ENCODE measurements around the gene WFS1. TPM values are rescaled to one million over a fixed set of nuclear protein-coding genes. Genes with fewer than 3 reads are reported as not detected.

The WFS1 gene
- total RNA-seq, 4 donors from 2014 or later: 31.5 to 124 (median 34.8) TPM

DNA sequence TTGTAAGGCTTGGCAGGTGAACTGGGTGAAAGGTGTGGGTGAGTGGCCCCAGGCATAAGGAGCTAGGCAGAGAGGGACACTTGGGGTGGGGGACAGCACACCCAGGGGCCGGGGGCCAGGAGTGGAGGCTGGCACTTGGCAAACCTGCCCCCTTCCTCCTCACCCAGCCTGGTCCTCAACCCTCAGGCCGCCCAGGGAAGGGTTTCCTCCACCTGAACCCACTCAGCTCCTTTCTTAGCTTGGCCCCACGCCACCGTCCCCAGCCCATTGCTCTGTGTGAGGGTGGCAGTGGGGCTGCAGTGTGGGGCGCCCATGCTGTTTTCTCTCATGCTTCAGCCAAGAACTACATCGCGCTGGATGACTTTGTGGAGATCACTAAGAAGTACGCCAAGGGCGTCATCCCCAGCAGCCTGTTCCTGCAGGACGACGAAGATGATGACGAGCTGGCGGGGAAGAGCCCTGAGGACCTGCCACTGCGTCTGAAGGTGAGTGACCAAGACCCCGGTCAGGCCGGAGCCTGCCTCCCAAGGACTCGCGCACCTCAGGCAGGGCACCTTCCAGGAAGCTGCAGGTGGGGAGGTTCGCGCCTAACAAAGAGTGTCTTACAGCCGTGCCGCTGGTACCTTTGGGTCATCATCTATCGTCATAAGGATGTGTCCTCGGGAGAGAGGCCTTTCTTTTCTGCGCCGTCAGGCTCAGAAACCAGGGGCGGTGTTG lies 25.2 kb downstream of the WFS1 start:
- Histone ChIP-seq H3K36me3 (peaks cover 80% of the 10 kb centered on the region), H3K9me3 (no peaks in the 10 kb centered on the region), H3K27me3 (no peaks in the 10 kb centered on the region), H3K4me3 (no peak overlapping the region), H3K27ac (no peak overlapping the region), H3K4me1 (no peaks in the 10 kb centered on the region)
- TF ChIP-seq EP300 (IDR thresholded peaks at IDR 0.05) (no peak), POLR2A (IDR thresholded peaks at IDR 0.05) (no peak), POLR2AphosphoS5 (IDR thresholded peaks at IDR 0.05) (no peak), CTCF (IDR thresholded peaks at IDR 0.05) (no peak)
- DNase-seq (ENCODE audit: low spot score in 2 of 2): no peak
- 94% methylated on average over 27 of the region's 27 CpGs for WGBS

DNA sequence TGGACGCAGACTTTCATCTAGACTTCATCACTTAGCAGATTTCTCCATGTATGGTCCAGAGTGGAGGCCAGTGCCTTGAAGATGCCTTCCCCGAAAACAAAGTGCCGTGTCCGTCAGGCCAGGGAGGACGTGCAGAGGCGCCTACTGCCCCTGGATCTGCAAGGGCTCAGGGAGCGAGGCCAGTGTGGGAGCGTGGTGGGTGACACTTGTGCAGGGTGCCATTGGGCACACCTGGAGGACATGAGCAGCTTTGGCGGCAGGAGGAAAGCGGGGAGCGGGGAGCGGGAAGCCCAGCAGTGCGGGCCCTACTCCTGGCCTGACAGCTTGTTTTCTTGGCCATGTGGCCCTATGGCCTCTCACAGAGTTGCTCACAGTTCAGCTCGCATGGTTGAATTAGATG lies 25.8 kb downstream of the WFS1 start:
- TF ChIP-seq POLR2A (IDR thresholded peaks at IDR 0.05): no peak
- TF ChIP-seq CTCF (IDR thresholded peaks at IDR 0.05): no peak
- no peak for TF ChIP-seq POLR2AphosphoS5 (IDR thresholded peaks at IDR 0.05)
- no peak for TF ChIP-seq EP300 (IDR thresholded peaks at IDR 0.05)
- H3K27ac ChIP-seq: no peak overlapping the region
- H3K36me3 ChIP-seq: peaks cover 79% of the 10 kb centered on the region
- H3K27me3 ChIP-seq: no peaks in the 10 kb centered on the region
- no peak for DNase-seq (ENCODE audit: low spot score in 2 of 2)
- H3K9me3 ChIP-seq: no peaks in the 10 kb centered on the region
- 97% methylated on average over 11 of the region's 14 CpGs for WGBS
- no peaks in the 10 kb centered on the region for H3K4me1 ChIP-seq
- H3K4me3 ChIP-seq: no peak overlapping the region

DNA sequence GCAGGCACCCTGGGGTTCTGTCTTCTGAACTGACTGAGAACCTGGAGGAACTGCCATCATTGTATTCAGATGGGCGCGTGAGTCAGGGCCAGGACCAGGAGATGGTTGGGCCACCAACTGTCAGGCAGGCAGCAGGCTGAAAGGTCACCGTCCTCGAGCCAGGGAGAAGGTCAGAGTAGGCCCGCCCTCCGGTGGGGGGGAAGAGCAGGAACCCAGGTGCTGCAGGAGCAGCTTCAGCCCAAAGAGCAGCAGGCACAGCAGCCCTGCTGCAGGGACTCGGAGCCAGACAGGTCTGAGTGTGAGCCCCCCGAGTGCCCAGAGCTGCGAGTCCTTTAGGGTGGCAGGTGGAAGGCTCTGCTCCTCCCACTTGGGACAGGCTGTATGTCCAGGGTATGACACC lies 26.4 kb downstream of the WFS1 start:
- H3K36me3 ChIP-seq: peaks cover 79% of the 10 kb centered on the region
- H3K4me1 ChIP-seq: no peaks in the 10 kb centered on the region
- no peak overlapping the region for H3K4me3 ChIP-seq
- no peaks in the 10 kb centered on the region for H3K27me3 ChIP-seq
- H3K9me3 ChIP-seq: no peaks in the 10 kb centered on the region
- H3K27ac ChIP-seq: no peak overlapping the region
- TF ChIP-seq POLR2AphosphoS5 (IDR thresholded peaks at IDR 0.05) (no peak), POLR2A (IDR thresholded peaks at IDR 0.05) (no peak), EP300 (IDR thresholded peaks at IDR 0.05) (no peak), CTCF (IDR thresholded peaks at IDR 0.05) (no peak)
- 97% methylated on average over 6 of the region's 9 CpGs for WGBS
- no peak for DNase-seq (ENCODE audit: low spot score in 2 of 2)

DNA sequence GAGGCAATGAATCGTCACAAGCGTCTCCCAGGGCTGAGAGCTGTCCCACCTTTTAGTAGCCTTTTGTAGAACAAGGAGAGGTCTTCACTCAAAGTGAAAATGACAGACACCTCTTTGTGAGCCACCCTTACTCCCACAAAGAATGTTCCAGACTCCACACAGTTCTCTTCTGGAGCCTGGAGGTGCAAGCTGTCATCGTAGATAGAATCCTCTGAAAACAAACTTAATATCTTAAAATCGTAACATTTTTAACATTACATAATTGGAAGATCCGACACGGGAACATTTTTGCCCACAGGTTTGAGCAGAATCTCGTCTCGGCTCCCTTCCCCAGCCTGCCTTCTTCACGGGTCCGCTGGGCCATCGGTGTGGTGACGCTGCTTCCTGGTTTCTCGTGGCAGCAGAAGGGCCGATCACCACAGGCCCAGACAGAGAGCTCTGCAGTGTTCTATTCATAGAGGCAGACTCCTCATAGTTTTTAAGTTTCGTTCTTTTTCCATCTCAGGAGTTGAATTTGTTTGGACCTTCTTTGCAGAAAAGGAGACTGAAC lies 27.7 kb downstream of the WFS1 start:
- H3K27me3 ChIP-seq: no peaks in the 10 kb centered on the region
- TF ChIP-seq CTCF (IDR thresholded peaks at IDR 0.05) (no peak), POLR2AphosphoS5 (IDR thresholded peaks at IDR 0.05) (no peak), EP300 (IDR thresholded peaks at IDR 0.05) (no peak), POLR2A (IDR thresholded peaks at IDR 0.05) (no peak)
- H3K27ac ChIP-seq: no peak overlapping the region
- H3K36me3 ChIP-seq: peaks cover 82% of the 10 kb centered on the region
- H3K4me1 ChIP-seq: no peaks in the 10 kb centered on the region
- no peaks in the 10 kb centered on the region for H3K9me3 ChIP-seq
- DNase-seq (ENCODE audit: low spot score in 2 of 2): no peak
- no peak overlapping the region for H3K4me3 ChIP-seq
- WGBS: 87% methylated on average over 15 of the region's 15 CpGs

GRCh38 chr4:6298035-6298434 lies 28.4 kb downstream of the WFS1 start:
- Histone ChIP-seq H3K4me1 (no peaks in the 10 kb centered on the region), H3K27ac (no peak overlapping the region), H3K27me3 (no peaks in the 10 kb centered on the region), H3K36me3 (peaks cover 82% of the 10 kb centered on the region), H3K4me3 (no peak overlapping the region), H3K9me3 (no peaks in the 10 kb centered on the region)
- TF ChIP-seq EP300 (IDR thresholded peaks at IDR 0.05) (no peak), CTCF (IDR thresholded peaks at IDR 0.05) (no peak)
- DNase-seq (ENCODE audit: low spot score in 2 of 2): no peak
- 77% methylated on average over 13 of the region's 13 CpGs for WGBS

All from suprapubic skin (tissue), 4 donors.